ENCODE measurements around the gene GNA14.
A peak's percentile ranks its signal among the peaks of the same experiment; 100 is the strongest.

Gene GNA14

DNA sequence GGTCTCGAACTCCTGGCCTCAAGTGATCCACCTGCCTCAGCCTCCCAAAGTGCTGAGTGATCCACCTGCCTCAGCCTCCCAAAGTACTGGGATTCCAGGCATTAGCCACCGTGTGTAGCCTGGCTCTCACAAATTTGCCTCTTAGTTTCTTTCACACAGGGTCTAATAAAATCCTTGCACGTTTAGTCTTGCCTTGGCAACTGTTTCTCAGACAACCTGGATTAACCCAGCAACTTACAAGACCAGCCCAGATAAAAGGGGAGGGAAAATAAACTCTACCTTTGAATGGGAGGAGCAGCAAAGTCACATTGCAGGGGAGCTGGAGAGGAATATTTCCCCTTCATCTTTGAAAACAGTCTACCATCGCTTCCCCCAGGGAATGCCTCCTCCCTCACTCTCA is 29.3 kb upstream of the GNA14 start:
- Histone ChIP-seq H3K36me3 (ENCODE audit: control insufficient read depth in 5 of 5, insufficient read depth in 5 of 5, low read length in 5 of 5) (no peaks in the 10 kb centered on the region), H3K4me3 (ENCODE audit: low read depth in 1 of 5, low read length in 5 of 5) (no peak overlapping the region), H3K4me1 (ENCODE audit: control insufficient read depth in 5 of 5, insufficient read depth in 5 of 5, low read length in 5 of 5) (peaks cover 0 to 16% (median 6%) of the 10 kb centered on the region in 5 donors), H3K27ac (ENCODE audit: low read depth, low read length) (no peak overlapping the region), H3K9ac (ENCODE audit: low read length in 5 of 5) (no peak overlapping the region), H3K9me3 (ENCODE audit: control insufficient read depth in 5 of 5, low read length in 5 of 5) (no peaks in the 10 kb centered on the region), H3K27me3 (ENCODE audit: control insufficient read depth in 5 of 5, insufficient read depth in 4 of 5, low read length in 5 of 5) (no peaks in the 10 kb centered on the region)

DNA sequence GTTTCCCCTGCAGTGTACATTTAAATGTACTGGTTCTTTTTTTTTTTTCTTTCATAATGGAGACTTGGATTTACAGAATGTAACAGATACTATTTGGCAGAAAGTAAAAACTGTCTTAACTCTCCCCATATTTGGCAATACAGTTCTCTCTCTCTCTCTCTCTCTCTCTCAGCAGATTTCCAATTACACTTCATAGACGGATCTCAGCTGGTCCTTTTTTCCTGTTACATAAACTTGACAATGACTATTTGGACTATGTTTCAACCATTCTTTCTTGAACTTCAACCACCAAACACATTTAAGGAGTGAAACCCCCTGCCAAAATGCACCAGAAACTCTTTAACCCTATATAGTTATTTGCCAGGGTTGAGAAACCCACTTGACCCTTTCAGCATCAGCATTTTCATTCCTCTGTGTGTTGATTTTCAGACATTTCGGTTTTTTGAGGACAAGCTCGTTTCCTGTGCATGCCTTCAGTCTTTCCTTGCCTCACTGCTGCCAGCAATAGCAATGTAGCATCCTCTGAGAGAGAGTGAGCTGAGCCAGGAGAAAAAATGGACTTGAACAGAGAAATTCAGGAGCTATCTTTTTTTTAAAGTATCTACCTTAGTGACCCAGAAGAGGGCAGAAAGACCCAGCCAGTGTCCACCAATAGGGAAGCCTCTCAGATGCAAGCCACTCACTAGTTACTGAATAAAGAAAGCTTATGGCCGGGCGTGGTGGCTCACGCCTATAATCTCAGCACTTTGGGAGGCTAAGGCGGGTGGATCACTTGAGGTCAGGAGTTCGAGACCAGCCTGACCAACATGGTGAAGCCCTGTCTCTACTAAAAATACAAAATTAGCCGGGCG is 26.0 kb upstream of the GNA14 start:
- Histone ChIP-seq H3K4me1 (ENCODE audit: control insufficient read depth in 5 of 5, insufficient read depth in 5 of 5, low read length in 5 of 5) (peaks cover 0 to 6% (median 3%) of the 10 kb centered on the region in 5 donors), H3K27me3 (ENCODE audit: control insufficient read depth in 5 of 5, insufficient read depth in 4 of 5, low read length in 5 of 5) (no peaks in the 10 kb centered on the region), H3K4me3 (ENCODE audit: low read depth in 1 of 5, low read length in 5 of 5) (no peak overlapping the region), H3K27ac (ENCODE audit: low read depth, low read length) (no peak overlapping the region), H3K9ac (ENCODE audit: low read length in 5 of 5) (no peak overlapping the region), H3K36me3 (ENCODE audit: control insufficient read depth in 5 of 5, insufficient read depth in 5 of 5, low read length in 5 of 5) (no peaks in the 10 kb centered on the region), H3K9me3 (ENCODE audit: control insufficient read depth in 5 of 5, low read length in 5 of 5) (no peaks in the 10 kb centered on the region)

DNA sequence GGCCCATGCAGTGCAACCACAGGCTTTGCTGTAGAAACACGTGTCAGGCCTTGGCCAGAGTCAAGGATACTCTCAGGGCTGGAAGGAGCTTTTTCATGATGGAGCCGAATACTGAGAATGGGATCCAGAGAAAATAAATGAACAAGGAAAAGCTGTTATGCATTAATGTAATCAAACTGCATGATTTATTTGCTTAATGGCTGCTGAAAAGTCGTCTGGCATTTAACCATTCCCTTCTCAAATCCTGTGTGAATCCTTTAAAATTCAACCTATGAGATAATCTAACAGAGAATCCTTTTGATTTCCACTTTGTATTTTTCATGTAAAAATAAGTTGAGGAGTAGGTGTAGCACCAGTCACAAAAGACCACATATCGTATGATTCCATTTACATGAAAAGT is 24.1 kb upstream of the GNA14 start:
- Histone ChIP-seq H3K27ac (ENCODE audit: low read depth, low read length) (no peak overlapping the region), H3K27me3 (ENCODE audit: control insufficient read depth in 5 of 5, insufficient read depth in 4 of 5, low read length in 5 of 5) (no peaks in the 10 kb centered on the region), H3K4me1 (ENCODE audit: control insufficient read depth in 5 of 5, insufficient read depth in 5 of 5, low read length in 5 of 5) (peaks cover 0 to 3% (median 2%) of the 10 kb centered on the region in 5 donors), H3K9ac (ENCODE audit: low read length in 5 of 5) (no peak overlapping the region), H3K4me3 (ENCODE audit: low read depth in 1 of 5, low read length in 5 of 5) (no peak overlapping the region), H3K36me3 (ENCODE audit: control insufficient read depth in 5 of 5, insufficient read depth in 5 of 5, low read length in 5 of 5) (no peaks in the 10 kb centered on the region), H3K9me3 (ENCODE audit: control insufficient read depth in 5 of 5, low read length in 5 of 5) (no peaks in the 10 kb centered on the region)

DNA sequence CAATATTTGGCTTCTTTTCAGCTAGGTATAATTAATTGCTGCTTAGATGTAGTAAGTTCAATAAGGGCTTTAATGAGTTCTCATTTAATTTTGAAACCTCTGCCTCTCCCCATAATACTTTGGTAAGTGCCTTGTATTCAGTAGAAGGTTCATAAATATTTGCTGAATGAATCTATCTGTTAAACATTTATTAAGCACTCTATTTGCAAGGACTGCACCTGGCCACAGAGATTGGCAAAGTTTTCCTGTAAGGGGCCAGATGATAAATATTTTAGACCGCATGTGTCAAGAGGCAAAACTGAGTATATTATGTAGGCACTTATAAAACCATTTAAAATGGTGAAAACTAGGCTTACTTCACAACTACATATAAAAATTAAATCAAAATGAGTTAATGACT is 19.0 kb upstream of the GNA14 start:
- Histone ChIP-seq H3K27ac (ENCODE audit: low read depth, low read length) (no peak overlapping the region), H3K4me3 (ENCODE audit: low read depth in 1 of 5, low read length in 5 of 5) (no peak overlapping the region), H3K4me1 (ENCODE audit: control insufficient read depth in 5 of 5, insufficient read depth in 5 of 5, low read length in 5 of 5) (peaks cover 0 to 12% (median 7%) of the 10 kb centered on the region in 5 donors), H3K36me3 (ENCODE audit: control insufficient read depth in 5 of 5, insufficient read depth in 5 of 5, low read length in 5 of 5) (no peaks in the 10 kb centered on the region), H3K9me3 (ENCODE audit: control insufficient read depth in 5 of 5, low read length in 5 of 5) (no peaks in the 10 kb centered on the region), H3K9ac (ENCODE audit: low read length in 5 of 5) (no peak overlapping the region), H3K27me3 (ENCODE audit: control insufficient read depth in 5 of 5, insufficient read depth in 4 of 5, low read length in 5 of 5) (no peaks in the 10 kb centered on the region)

DNA sequence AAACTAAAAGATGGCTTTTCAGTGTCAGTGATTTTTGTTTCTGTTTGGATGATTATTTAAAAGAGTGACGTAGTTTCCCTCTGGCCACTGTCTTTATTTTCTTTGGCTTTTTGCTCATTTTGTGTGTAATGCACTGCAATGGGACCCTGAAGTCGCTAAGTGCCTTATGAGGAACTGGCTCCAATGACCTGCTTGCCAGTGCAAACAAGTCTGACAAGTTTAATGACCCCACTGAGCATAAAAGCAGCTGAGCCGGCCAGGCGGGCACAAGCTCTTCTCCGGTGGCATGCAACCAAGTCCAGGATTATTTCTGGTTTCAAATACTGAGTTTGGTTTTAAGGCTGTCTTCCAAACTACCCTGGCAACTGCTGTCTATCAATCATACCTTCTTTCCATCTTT is 15.6 kb upstream of the GNA14 start:
- no peaks in the 10 kb centered on the region for H3K36me3 ChIP-seq (ENCODE audit: control insufficient read depth in 5 of 5, insufficient read depth in 5 of 5, low read length in 5 of 5)
- no peaks in the 10 kb centered on the region for H3K9me3 ChIP-seq (ENCODE audit: control insufficient read depth in 5 of 5, low read length in 5 of 5)
- no peak overlapping the region for H3K4me3 ChIP-seq (ENCODE audit: low read depth in 1 of 5, low read length in 5 of 5)
- no peak overlapping the region for H3K9ac ChIP-seq (ENCODE audit: low read length in 5 of 5)
- H3K27me3 ChIP-seq (ENCODE audit: control insufficient read depth in 5 of 5, insufficient read depth in 4 of 5, low read length in 5 of 5): no peaks in the 10 kb centered on the region
- peaks cover 0 to 12% (median 7%) of the 10 kb centered on the region in 5 donors for H3K4me1 ChIP-seq (ENCODE audit: control insufficient read depth in 5 of 5, insufficient read depth in 5 of 5, low read length in 5 of 5)
- peak overlapping the region; percentile 10 for H3K27ac ChIP-seq (ENCODE audit: low read depth, low read length)

DNA sequence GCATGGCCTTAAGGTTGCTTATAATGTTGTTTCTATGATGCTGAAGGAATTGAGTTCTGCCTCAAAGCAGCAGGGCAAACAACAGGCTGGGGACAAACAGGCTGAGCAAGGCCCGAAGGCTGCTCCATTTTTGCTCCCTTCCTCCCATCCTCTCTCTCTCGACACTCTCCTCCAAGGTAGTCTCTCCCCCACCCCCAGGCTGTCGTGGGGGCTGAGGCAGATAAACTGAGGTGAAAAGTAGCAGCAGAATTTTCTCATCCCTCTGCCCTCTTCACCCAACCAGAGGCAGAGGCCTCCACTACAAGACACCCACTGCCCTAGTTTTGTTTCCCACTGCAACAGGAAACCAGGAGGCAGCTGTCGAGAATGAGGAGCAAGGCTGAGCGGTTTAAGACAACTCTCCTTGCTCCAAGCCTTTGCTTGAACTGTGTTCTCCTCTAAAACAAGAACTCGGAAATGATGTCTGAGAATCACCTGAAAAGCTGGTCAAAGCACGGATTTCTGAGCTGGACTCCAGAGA is 13.5 kb upstream of the GNA14 start:
- Histone ChIP-seq H3K9ac (ENCODE audit: low read length in 5 of 5) (no peak overlapping the region), H3K27ac (ENCODE audit: low read depth, low read length) (no peak overlapping the region), H3K9me3 (ENCODE audit: control insufficient read depth in 5 of 5, low read length in 5 of 5) (no peaks in the 10 kb centered on the region), H3K27me3 (ENCODE audit: control insufficient read depth in 5 of 5, insufficient read depth in 4 of 5, low read length in 5 of 5) (no peaks in the 10 kb centered on the region), H3K36me3 (ENCODE audit: control insufficient read depth in 5 of 5, insufficient read depth in 5 of 5, low read length in 5 of 5) (no peaks in the 10 kb centered on the region), H3K4me3 (ENCODE audit: low read depth in 1 of 5, low read length in 5 of 5) (no peak overlapping the region), H3K4me1 (ENCODE audit: control insufficient read depth in 5 of 5, insufficient read depth in 5 of 5, low read length in 5 of 5) (peaks cover 0 to 12% (median 7%) of the 10 kb centered on the region in 5 donors)

DNA sequence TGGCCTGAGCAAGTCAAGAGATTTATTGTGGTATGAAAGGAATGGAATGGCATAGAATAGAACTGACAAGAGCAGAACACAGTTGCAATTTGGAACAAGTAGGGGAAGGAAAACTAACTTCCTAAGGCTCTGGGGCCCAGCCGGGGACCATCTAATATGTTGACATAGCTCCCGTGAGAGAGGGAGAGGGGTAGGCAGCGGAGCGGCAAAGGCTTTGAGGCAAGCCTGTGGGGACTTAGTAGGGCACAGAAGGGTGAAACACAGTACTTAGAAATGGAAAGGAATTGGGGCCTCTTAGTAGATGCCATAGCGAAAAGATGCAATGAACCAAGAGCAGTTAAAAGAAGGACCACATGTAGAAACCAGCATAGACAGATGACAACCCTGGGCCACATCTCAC is 11.8 kb upstream of the GNA14 start:
- H3K9me3 ChIP-seq (ENCODE audit: control insufficient read depth in 5 of 5, low read length in 5 of 5): no peaks in the 10 kb centered on the region
- H3K27ac ChIP-seq (ENCODE audit: low read depth, low read length): no peak overlapping the region

DNA sequence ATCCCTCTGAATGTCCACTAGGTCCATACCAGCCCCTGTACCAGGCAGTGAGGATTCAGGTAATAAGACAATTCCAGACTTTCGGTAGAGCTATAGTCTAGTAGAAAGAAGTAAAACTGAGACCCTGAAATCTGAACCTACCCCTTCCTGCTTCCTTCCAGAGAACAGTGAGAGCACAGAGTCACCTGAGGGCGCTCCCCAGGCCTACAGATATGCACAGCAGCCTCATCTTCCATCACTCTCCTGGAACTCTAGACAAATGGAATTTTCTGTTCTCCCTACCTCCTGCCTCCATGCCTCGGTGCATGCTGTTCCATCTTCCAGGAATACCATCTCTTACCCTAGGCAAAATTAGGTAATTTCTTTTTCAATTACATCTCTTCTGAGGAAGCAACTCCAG is 3.1 kb upstream of the GNA14 start:
- Histone ChIP-seq H3K9ac (ENCODE audit: low read length in 5 of 5) (no peak overlapping the region), H3K27me3 (ENCODE audit: control insufficient read depth in 5 of 5, insufficient read depth in 4 of 5, low read length in 5 of 5) (no peaks in the 10 kb centered on the region), H3K9me3 (ENCODE audit: control insufficient read depth in 5 of 5, low read length in 5 of 5) (no peaks in the 10 kb centered on the region), H3K36me3 (ENCODE audit: control insufficient read depth in 5 of 5, insufficient read depth in 5 of 5, low read length in 5 of 5) (no peaks in the 10 kb centered on the region), H3K4me3 (ENCODE audit: low read depth in 1 of 5, low read length in 5 of 5) (no peak overlapping the region), H3K27ac (ENCODE audit: low read depth, low read length) (no peak overlapping the region), H3K4me1 (ENCODE audit: control insufficient read depth in 5 of 5, insufficient read depth in 5 of 5, low read length in 5 of 5) (peaks cover 6 to 27% (median 23%) of the 10 kb centered on the region in 5 donors)

More for the DNA sequence above, 11.8 kb upstream of the GNA14 start:
- Histone ChIP-seq H3K27me3 (ENCODE audit: control insufficient read depth in 5 of 5, insufficient read depth in 4 of 5, low read length in 5 of 5) (no peaks in the 10 kb centered on the region), H3K36me3 (ENCODE audit: control insufficient read depth in 5 of 5, insufficient read depth in 5 of 5, low read length in 5 of 5) (no peaks in the 10 kb centered on the region), H3K4me3 (ENCODE audit: low read depth in 1 of 5, low read length in 5 of 5) (no peak overlapping the region), H3K9ac (ENCODE audit: low read length in 5 of 5) (no peak overlapping the region), H3K4me1 (ENCODE audit: control insufficient read depth in 5 of 5, insufficient read depth in 5 of 5, low read length in 5 of 5) (peaks cover 0 to 12% (median 7%) of the 10 kb centered on the region in 5 donors)

DNA sequence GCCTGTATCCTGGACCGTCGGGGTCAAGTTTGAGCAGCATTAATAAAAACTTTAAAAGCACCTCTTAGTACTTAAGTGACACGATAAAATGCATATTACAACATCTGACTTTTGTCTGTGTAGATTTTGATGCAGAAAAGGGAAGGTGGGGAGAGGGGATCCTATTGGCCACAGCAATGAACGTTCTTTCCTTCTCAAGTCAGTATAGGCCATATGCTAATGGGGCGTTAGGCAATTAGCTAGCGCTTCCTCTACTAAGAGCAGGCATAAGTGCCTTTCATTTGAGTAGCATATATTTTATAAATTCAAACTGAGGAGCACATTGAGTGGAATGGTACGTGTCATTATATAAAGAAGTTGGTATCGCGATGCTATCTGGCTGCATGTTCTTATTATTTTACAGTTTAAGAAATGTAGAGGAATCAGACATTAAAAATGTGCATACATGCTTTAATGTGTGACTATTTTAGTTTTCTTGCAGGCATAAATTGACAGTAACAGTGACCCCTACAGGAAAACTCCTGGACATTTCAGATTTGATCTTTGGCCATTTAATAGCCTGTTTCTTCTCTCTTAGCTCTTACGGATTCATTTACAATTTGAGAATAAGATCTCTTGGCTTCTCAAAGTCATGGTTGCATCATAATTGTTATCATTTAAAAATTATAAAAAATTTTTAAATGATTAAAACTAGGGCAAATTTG is 1.1 kb upstream of the GNA14 start:
- H3K27ac ChIP-seq (ENCODE audit: low read depth, low read length): peak overlapping the region; percentile 37
- no peaks in the 10 kb centered on the region for H3K36me3 ChIP-seq (ENCODE audit: control insufficient read depth in 5 of 5, insufficient read depth in 5 of 5, low read length in 5 of 5)
- peaks cover 6 to 27% (median 23%) of the 10 kb centered on the region in 5 donors for H3K4me1 ChIP-seq (ENCODE audit: control insufficient read depth in 5 of 5, insufficient read depth in 5 of 5, low read length in 5 of 5)
- H3K27me3 ChIP-seq (ENCODE audit: control insufficient read depth in 5 of 5, insufficient read depth in 4 of 5, low read length in 5 of 5): no peaks in the 10 kb centered on the region
- H3K9ac ChIP-seq (ENCODE audit: low read length in 5 of 5): peak overlapping the region in 4 of 5 donors; percentile 42 to 58 (median 48)
- H3K9me3 ChIP-seq (ENCODE audit: control insufficient read depth in 5 of 5, low read length in 5 of 5): no peaks in the 10 kb centered on the region
- H3K4me3 ChIP-seq (ENCODE audit: low read depth in 1 of 5, low read length in 5 of 5): peak overlapping the region; percentile 68 to 96 (median 81)

Data from subcutaneous abdominal adipose tissue (tissue), 5 donors.